Cardiac septum (tissue), 1 donor: ENCODE results near the gene ANO8. TPM values are rescaled to one million over a fixed set of nuclear protein-coding genes. Genes with fewer than 3 reads are reported as not detected.
"Not testable (repeated sequence)": the region's sequence is repeated elsewhere in the genome, so short reads cannot be mapped to it uniquely, and the experiment has no call there.

Experiments used
- DNase-seq: peaks from one replicate; pipeline ENCODE4 v3.0.0-alpha.2; 2020; ENCODE audit warnings: low spot score
- intact Hi-C: fragments of 100-400 bp; cut with DNase I; formaldehyde crosslinking; loops from one replicate; pipeline ENCODE4 v1.14.0; 2022
- total RNA-seq: library from RNA; stranded (reverse); fragmentation: NEBNext Ultra II Directional; extraction: Animal tissue kit (Norgen Biotek cat#: 25700); gene quantifications from one replicate; pipeline ENCODE4 v1.2.1, GENCODE V29; 2021
- donor health status: DM: no; HTN: no; CAD: no.

Gene ANO8
- total RNA-seq, 1 donor from 2014 or later = 7.3 TPM

- no peak for DNase-seq
- intact Hi-C loops = no loop called here
Observed at GRCh38 chr19:17296976-17297375, 37.7 kb downstream of the ANO8 start.

- intact Hi-C loops = no loop called here
- no peak for DNase-seq
Observed at GRCh38 chr19:17296273-17296672, 38.4 kb downstream of the ANO8 start.

GRCh38 chr19:17295551-17295950 lies 39.1 kb downstream of the ANO8 start:
- intact Hi-C loops, DNase-seq: not testable (repeated sequence)

- DNase-seq = no peak
- intact Hi-C loops = no loop called here
Observed at GRCh38 chr19:17294051-17294891, 40.4 kb downstream of the ANO8 start.

GRCh38 chr19:17293605-17294004 lies 41.0 kb downstream of the ANO8 start:
- intact Hi-C loops = no loop called here
- no peak for DNase-seq

- DNase-seq = peak; percentile 82
- intact Hi-C loops = loop anchor here (1.0 kb wide), 1 partner anchor 94 kb away; no protein-coding TSS in a partner anchor
Observed at GRCh38 chr19:17292301-17293074, 42.2 kb downstream of the ANO8 start.

GRCh38 chr19:17289489-17289888 lies 45.2 kb downstream of the ANO8 start:
- peak; percentile 88 for DNase-seq
- intact Hi-C loops = no loop called here

GRCh38 chr19:17286752-17287151 lies 47.9 kb downstream of the ANO8 start:
- DNase-seq = no peak
- intact Hi-C loops = no loop called here

- intact Hi-C loops = no loop called here
- DNase-seq = no peak
Observed at GRCh38 chr19:17286263-17286662, 48.4 kb downstream of the ANO8 start.

- intact Hi-C loops = no loop called here
- DNase-seq = no peak
Observed at GRCh38 chr19:17285415-17286135, 49.1 kb downstream of the ANO8 start.

GRCh38 chr19:17283504-17283996 lies 51.1 kb downstream of the ANO8 start:
- DNase-seq = no peak
- intact Hi-C loops = loop anchor here (2.0 to 5.0 kb wide), 2 partner anchors 217 to 511 kb away; no protein-coding TSS in a partner anchor

GRCh38 chr19:17282488-17283125 lies 52.0 kb downstream of the ANO8 start:
- intact Hi-C loops = loop anchor here (1.0 to 5.0 kb wide), 3 partner anchors 77 to 510 kb away; no protein-coding TSS in a partner anchor
- peak; percentile 93 for DNase-seq

- intact Hi-C loops = loop anchor here (1.0 to 5.0 kb wide), 3 partner anchors 76 to 509 kb away; no protein-coding TSS in a partner anchor
- DNase-seq = peak; percentile 82
Observed at GRCh38 chr19:17281391-17282304, 53.0 kb downstream of the ANO8 start, which contains the start of gene ANKLE1. ANKLE1 (plus strand) TSS chr19:17281901; CDS start chr19:17281921, 20 bp downstream.

- no peak for DNase-seq
- intact Hi-C loops = no loop called here
Observed at GRCh38 chr19:17279436-17279835, 55.2 kb downstream of the ANO8 start.

GRCh38 chr19:17275441-17276175 lies 59.0 kb downstream of the ANO8 start:
- no peak for DNase-seq
- intact Hi-C loops = no loop called here

- intact Hi-C loops, DNase-seq: not testable (repeated sequence)
Observed at GRCh38 chr19:17274892-17275291, 59.8 kb downstream of the ANO8 start.
